D721Med (cell line): ENCODE results near the gene OBSL1.

Source experiments
- DNase-seq: peaks from one replicate; pipeline ENCODE4 v3.0.0; 2011; ENCODE audit warnings: low spot score; ENCODE audit not compliant: insufficient read length
- FAIRE-seq: peaks from 2 replicates; lab custom pipeline; 2011; peaks lifted over from hg19 to GRCh38; lab: Jason Lieb, UNC
- CTCF ChIP-seq: IDR thresholded peaks from 2 replicates; pipeline ENCODE4 v1.5.1; 2012; ENCODE audit warnings: mild to moderate bottlenecking, control low read depth; ENCODE audit not compliant: insufficient read depth; ENCODE audit errors: missing control alignments

Gene OBSL1

GRCh38 chr2:219614076-219614860 is 42.9 kb upstream of the OBSL1 start:
- TF ChIP-seq CTCF: no peak
- no peak for FAIRE-seq

GRCh38 chr2:219613461-219614070 is 42.2 kb upstream of the OBSL1 start:
- FAIRE-seq: no peak
- no peak for DNase-seq
- no peak for TF ChIP-seq CTCF

More at GRCh38 chr2:219614076-219614860, 42.9 kb upstream of the OBSL1 start:
- DNase-seq: no peak

- DNase-seq (peak; percentile 7), FAIRE-seq (no peak)
- TF ChIP-seq CTCF: no peak
These were observed 41.4 kb upstream of the OBSL1 start for GRCh38 chr2:219612577-219613286.

GRCh38 chr2:219611866-219612576 is 40.7 kb upstream of the OBSL1 start:
- no peak for TF ChIP-seq CTCF
- FAIRE-seq (no peak), DNase-seq (peak; percentile 5)

GRCh38 chr2:219611306-219611705 is 40.0 kb upstream of the OBSL1 start:
- no peak for DNase-seq
- no peak for FAIRE-seq
- no peak for TF ChIP-seq CTCF

- no peak for TF ChIP-seq CTCF
- FAIRE-seq (no peak), DNase-seq (no peak)
These were observed 37.9 kb upstream of the OBSL1 start for GRCh38 chr2:219609149-219609750.
